Measurements from ENCODE around the gene SPRED1. TPM values are rescaled to one million over a fixed set of nuclear protein-coding genes. Genes with fewer than 3 reads are reported as not detected.

The SPRED1 gene
- total RNA-seq, 1 experiment from 2014 or later = 29.6 TPM

DNA sequence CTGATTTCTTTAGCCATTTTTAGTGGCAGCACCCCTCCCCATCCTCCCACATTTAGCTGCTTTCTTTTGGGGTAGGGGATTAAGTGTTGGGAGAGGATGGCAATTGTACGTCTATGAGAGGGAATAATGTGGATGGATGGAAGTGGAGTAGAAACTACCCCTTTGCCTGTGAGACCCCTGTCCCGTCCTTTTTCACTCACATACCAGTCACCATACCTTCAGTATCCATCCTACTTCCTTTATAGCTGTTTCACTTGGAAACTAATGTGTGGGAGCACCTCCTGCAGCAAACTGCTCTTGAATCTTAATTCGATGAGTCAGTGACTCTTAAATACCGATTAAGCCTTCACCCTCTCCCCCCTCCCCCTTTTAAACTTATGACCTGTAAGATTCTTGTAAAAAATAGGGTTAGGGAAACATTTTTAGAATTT is 730 bp downstream of the SPRED1 start:
- Histone ChIP-seq H3K4me3 (ENCODE audit: low read depth in 2 of 2, low read length in 2 of 2) (peak overlapping the region; percentile 94 to 98), H3K27me3 (ENCODE audit: control insufficient read depth, insufficient read depth, low read length) (no peaks in the 10 kb centered on the region), H3K4me1 (ENCODE audit: control insufficient read depth, insufficient read depth, low read length) (peaks cover 29% of the 10 kb centered on the region), H3K27ac (ENCODE audit: low read length) (peak overlapping the region; percentile 89), H3K9me3 (ENCODE audit: control insufficient read depth, insufficient read depth, low read depth, low read length) (no peaks in the 10 kb centered on the region), H3K36me3 (ENCODE audit: control insufficient read depth, insufficient read depth, low read length) (peaks cover 2% of the 10 kb centered on the region; the same call in 1 of the 2 replicates)
- ATAC-seq (no peak), DNase-seq (ENCODE audit: low read depth, low spot score) (no peak)
- no TSS peak for BruUV-seq (replicated peaks)
- TF ChIP-seq, protein P1, sequence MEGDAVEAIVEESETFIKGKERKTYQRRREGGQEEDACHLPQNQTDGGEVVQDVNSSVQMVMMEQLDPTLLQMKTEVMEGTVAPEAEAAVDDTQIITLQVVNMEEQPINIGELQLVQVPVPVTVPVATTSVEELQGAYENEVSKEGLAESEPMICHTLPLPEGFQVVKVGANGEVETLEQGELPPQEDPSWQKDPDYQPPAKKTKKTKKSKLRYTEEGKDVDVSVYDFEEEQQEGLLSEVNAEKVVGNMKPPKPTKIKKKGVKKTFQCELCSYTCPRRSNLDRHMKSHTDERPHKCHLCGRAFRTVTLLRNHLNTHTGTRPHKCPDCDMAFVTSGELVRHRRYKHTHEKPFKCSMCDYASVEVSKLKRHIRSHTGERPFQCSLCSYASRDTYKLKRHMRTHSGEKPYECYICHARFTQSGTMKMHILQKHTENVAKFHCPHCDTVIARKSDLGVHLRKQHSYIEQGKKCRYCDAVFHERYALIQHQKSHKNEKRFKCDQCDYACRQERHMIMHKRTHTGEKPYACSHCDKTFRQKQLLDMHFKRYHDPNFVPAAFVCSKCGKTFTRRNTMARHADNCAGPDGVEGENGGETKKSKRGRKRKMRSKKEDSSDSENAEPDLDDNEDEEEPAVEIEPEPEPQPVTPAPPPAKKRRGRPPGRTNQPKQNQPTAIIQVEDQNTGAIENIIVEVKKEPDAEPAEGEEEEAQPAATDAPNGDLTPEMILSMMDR (IDR thresholded peaks at IDR 0.05) = no peak
- no peak for TF ChIP-seq POLR2AphosphoS5 (IDR thresholded peaks at IDR 0.05; ENCODE audit: low read depth, low read length)
- TF ChIP-seq TCF7L2 (IDR thresholded peaks at IDR 0.05; ENCODE audit: low read depth, low read length) = no peak
- TF ChIP-seq, protein P2, sequence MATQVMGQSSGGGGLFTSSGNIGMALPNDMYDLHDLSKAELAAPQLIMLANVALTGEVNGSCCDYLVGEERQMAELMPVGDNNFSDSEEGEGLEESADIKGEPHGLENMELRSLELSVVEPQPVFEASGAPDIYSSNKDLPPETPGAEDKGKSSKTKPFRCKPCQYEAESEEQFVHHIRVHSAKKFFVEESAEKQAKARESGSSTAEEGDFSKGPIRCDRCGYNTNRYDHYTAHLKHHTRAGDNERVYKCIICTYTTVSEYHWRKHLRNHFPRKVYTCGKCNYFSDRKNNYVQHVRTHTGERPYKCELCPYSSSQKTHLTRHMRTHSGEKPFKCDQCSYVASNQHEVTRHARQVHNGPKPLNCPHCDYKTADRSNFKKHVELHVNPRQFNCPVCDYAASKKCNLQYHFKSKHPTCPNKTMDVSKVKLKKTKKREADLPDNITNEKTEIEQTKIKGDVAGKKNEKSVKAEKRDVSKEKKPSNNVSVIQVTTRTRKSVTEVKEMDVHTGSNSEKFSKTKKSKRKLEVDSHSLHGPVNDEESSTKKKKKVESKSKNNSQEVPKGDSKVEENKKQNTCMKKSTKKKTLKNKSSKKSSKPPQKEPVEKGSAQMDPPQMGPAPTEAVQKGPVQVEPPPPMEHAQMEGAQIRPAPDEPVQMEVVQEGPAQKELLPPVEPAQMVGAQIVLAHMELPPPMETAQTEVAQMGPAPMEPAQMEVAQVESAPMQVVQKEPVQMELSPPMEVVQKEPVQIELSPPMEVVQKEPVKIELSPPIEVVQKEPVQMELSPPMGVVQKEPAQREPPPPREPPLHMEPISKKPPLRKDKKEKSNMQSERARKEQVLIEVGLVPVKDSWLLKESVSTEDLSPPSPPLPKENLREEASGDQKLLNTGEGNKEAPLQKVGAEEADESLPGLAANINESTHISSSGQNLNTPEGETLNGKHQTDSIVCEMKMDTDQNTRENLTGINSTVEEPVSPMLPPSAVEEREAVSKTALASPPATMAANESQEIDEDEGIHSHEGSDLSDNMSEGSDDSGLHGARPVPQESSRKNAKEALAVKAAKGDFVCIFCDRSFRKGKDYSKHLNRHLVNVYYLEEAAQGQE (IDR thresholded peaks at IDR 0.05; ENCODE audit: insufficient read depth in 1 of 2, low read depth in 2 of 2, low read length in 1 of 2) = no peak
- TF ChIP-seq SIN3A (IDR thresholded peaks at IDR 0.05; ENCODE audit: borderline replicate concordance, insufficient read depth, low read depth, low read length) = no peak
- in situ Hi-C loops (cut with HindIII; ENCODE audit: low pct_unique_long_range_greater_than_20kb, low sequenced_read_pairs) (no loop called here), intact Hi-C loops (cut with micrococcal nuclease; ENCODE audit: unreplicated experiment) (loop anchor here (5.0 kb wide), 1 partner anchor 99 kb away; no protein-coding TSS in a partner anchor)
- ChIA-PET CTCF (interaction anchor here (0.6 kb wide), 2 partner anchors 77 to 137 kb away, joined by 3 to 6 read pairs; no protein-coding TSS in a partner anchor), POLR2A (interaction anchor here (0.6 kb wide), 1 partner anchor 110 kb away, joined by 12 read pairs; no protein-coding TSS in a partner anchor)

DNA sequence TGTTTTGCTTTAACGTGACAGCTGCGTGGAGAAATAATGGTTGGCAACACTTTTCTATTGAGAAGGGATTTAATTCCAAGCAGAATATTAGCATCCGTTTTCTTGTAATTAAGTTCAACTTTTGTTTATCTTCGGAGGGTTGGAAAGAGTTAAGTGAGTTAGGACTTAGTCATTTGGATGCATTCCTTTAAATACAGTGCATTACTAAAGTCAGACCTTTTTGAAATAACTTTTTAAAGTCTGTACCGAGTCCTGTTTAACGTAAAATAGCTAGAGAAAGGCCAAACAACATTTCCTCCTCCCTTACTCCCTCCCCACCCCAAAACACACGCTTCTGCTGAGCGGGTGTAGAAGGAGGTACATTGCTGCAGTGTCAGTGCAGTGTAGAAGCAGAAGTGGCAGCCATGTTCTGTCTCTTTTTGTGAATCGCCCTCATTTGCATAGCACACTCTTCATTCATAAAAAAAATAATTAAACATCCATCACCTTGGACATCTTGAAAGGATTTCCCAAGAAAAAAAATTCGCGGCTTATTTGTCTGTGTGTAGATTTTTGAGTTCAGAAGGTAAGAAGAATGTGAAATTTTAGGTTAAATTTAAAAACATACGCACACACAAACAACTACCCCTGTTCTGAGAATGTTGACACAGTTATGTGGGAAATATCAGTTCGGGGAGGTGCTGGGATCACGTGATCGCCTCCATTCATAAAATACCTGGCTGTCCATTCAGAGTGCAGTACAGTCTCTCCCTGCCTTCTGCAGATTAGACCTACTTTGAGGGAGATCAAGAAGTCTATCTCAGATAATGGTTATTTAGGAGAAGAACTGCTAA is 1.6 kb downstream of the SPRED1 start:
- Histone ChIP-seq H3K27me3 (ENCODE audit: control insufficient read depth, insufficient read depth, low read length) (no peaks in the 10 kb centered on the region), H3K4me3 (ENCODE audit: low read depth in 2 of 2, low read length in 2 of 2) (peak overlapping the region; percentile 94 to 98), H3K9me3 (ENCODE audit: control insufficient read depth, insufficient read depth, low read depth, low read length) (no peaks in the 10 kb centered on the region), H3K36me3 (ENCODE audit: control insufficient read depth, insufficient read depth, low read length) (peaks cover 2% of the 10 kb centered on the region; the same call in 1 of the 2 replicates), H3K4me1 (ENCODE audit: control insufficient read depth, insufficient read depth, low read length) (peaks cover 29% of the 10 kb centered on the region), H3K27ac (ENCODE audit: low read length) (peak overlapping the region; percentile 89)
- intact Hi-C loops (cut with micrococcal nuclease; ENCODE audit: unreplicated experiment) = loop anchor here (5.0 kb wide), 1 partner anchor 98 kb away; no protein-coding TSS in a partner anchor
- DNase-seq (ENCODE audit: low read depth, low spot score) = peak; percentile 35
- POLR2A ChIA-PET = interaction anchor here (0.6 kb wide), 1 partner anchor 109 kb away, joined by 12 read pairs; no protein-coding TSS in a partner anchor
- TF ChIP-seq, protein P1 (IDR thresholded peaks at IDR 0.05) = no peak
- TF ChIP-seq TCF7L2 (IDR thresholded peaks at IDR 0.05; ENCODE audit: low read depth, low read length) = no peak
- TF ChIP-seq, protein P2 (IDR thresholded peaks at IDR 0.05; ENCODE audit: insufficient read depth in 1 of 2, low read depth in 2 of 2, low read length in 1 of 2) = no peak
- TF ChIP-seq POLR2AphosphoS5 (IDR thresholded peaks at IDR 0.05; ENCODE audit: low read depth, low read length) = no peak
- TF ChIP-seq SIN3A (IDR thresholded peaks at IDR 0.05; ENCODE audit: borderline replicate concordance, insufficient read depth, low read depth, low read length) = no peak
- in situ Hi-C loops (cut with HindIII; ENCODE audit: low pct_unique_long_range_greater_than_20kb, low sequenced_read_pairs) = no loop called here
- BruUV-seq (replicated peaks) = TSS peak; percentile 72
- CTCF ChIA-PET = interaction anchor here (0.6 kb wide), 1 partner anchor 77 kb away, joined by 6 read pairs; no protein-coding TSS in a partner anchor
- peak; percentile 37; the same call in 1 of the 2 replicates for ATAC-seq

Measured in Panc1 (cell line).